HG03457 (cell line): ENCODE data around the gene GRIN2A.

Experiments used
- ATAC-seq: cut with Tn5 transposase; IDR thresholded peaks from one replicate; pipeline ENCODE4 v1.9.1; 2021; ENCODE audit warnings: moderate number of reproducible peaks; ENCODE audit not compliant: unreplicated experiment

The GRIN2A gene

GRCh38 chr16:10090816-10091215 lies 91.4 kb downstream of the GRIN2A start:
- no peak for ATAC-seq

- no peak for ATAC-seq
Measured at GRCh38 chr16:10088380-10088793, 93.8 kb downstream of the GRIN2A start.

DNA sequence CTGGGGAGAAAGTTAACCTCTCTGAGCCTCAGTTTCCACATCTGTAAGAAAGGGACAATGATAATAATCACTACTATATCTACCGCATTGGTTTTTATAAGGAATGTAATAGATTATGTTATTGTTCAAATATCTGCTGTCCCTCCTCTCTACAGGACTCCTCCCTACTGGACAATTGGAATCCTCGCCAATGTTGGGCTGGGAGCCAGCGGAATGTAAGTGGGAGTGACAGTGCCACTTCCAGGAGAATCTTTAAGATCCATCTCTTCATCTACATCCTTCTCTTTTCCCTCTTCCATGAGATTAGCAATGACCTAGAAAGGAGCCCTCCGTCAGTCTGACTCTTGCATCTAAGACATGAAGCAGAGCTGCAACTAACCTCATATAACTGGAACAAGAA lies 95.1 kb downstream of the GRIN2A start:
- no peak for ATAC-seq

DNA sequence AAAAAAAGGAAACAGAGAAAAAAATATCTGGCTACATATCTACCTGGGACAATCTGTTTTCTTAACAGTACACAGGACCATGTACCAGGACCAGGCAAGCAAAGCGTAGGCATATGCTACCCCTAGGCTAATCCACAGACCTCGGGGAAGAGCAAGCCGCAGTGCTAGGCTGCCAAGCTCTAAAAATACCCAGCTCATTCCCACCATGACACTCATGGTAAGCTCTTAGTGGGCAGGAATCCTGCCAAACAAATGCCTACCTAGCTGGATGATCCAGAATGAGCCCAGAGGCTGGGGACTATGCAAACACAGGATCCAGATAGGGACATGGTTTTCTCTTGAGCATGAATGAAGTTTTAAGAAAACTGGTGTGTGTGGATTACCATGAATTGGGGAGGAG lies 95.6 kb downstream of the GRIN2A start:
- ATAC-seq, result no peak

GRCh38 chr16:10085078-10085798 lies 97.0 kb downstream of the GRIN2A start:
- ATAC-seq, result no peak

- no peak for ATAC-seq
Measured at GRCh38 chr16:10083301-10083700, 98.9 kb downstream of the GRIN2A start.

GRCh38 chr16:10081201-10081940 lies 100.9 kb downstream of the GRIN2A start:
- no peak for ATAC-seq

DNA sequence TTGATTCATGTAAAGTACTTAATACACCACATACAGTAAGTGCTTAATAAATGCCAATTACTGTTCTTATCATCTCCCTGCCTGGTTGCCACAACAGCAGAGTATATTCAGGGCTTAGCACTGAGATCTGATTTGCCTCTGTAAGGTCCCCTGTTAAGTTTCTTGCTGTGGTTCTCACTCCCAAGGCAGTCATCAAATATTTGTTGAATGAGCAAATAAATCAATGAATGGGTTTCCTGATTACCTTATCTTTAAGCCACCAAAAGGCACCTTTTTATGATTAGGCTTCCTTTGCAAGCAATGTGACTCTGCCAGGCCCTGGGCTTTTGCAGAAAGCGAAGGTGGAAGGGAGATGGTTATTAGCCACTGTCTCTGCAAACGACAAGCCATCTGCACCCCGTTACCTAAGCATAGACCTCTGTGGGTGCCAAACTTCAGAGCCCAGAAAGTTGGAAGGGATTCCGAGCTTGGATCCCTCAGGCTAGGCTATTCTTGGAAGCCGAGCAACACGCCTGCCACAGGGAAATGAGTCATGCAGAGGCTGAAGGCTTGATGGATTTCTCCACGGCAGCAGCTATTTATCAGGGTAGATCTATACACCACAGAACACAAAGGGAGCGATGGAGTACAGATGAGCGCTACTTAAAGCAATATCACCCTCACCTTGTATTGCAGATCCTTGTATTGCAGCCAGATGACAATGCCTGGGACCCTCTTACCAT lies 102.0 kb downstream of the GRIN2A start:
- ATAC-seq, result no peak

- no peak for ATAC-seq
Measured at GRCh38 chr16:10078541-10078949, 103.7 kb downstream of the GRIN2A start.

- no peak for ATAC-seq
Measured at GRCh38 chr16:10077861-10078260, 104.4 kb downstream of the GRIN2A start.

- no peak for ATAC-seq
Measured at GRCh38 chr16:10076037-10076436, 106.2 kb downstream of the GRIN2A start.

DNA sequence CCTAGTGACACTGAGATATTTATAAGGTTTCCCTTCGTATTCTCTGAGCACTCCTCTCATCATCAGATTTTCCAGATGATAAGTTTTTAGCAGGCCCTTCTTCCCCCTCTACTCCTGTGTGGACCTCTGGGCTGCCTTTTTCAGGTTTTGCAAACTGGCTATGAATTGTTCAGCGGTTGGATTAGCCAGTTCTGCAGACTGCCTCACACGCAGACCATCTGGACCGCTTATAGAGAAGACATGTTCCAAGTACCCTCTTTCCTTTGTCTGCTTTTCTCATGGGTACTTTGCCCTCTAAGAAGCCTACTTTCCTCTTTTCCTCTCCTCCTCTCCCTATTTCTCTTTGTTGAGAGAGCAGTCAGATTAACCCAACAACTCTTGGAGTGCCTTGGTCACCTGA lies 111.6 kb downstream of the GRIN2A start:
- ATAC-seq, result no peak

DNA sequence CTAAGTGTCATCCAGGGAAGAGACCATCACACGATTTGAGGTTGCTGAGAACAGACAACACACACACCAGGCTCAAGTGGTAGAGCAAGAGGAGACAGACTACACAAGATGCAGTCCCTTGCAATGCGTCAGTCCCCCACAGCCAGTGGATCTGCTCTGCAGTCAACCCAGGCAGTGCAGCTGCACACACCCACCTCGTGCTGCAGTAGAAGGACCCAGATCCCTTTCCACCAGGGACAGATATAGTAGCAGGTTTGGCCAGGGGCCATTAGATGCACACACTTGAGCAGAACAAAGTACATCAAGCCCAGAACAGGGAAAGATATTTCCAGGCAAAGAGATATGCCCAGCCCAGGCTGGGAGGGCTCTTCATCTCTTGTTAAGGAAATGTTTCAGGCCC lies 112.9 kb downstream of the GRIN2A start:
- ATAC-seq, result no peak

DNA sequence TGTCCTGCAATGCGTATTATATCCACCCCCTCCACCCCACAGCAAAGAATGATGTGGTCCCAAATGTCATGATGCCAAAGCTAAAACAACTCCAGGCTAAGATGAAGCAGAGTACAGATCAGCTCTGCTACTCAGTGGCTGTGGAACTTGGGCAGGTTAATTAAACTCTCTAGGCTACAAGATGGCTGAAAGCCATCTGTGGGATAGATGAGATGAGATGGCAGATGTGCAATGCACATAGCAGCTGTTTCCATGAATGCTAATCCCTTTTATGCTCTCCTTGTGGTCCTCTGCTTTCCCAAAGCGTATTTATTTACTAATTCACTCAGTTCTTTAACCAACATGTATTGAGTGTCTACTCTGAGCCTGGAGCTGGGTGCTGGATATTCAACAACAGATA lies 114.4 kb downstream of the GRIN2A start:
- ATAC-seq, result no peak

- ATAC-seq, result no peak
Measured at GRCh38 chr16:10067406-10067805, 114.8 kb downstream of the GRIN2A start.

GRCh38 chr16:10065019-10065418 lies 117.2 kb downstream of the GRIN2A start:
- ATAC-seq, result no peak

GRCh38 chr16:10048850-10049249 lies 133.4 kb downstream of the GRIN2A start:
- ATAC-seq, result no peak

- ATAC-seq, result no peak
Measured at GRCh38 chr16:10045947-10046346, 136.3 kb downstream of the GRIN2A start.

- no peak for ATAC-seq
Measured at GRCh38 chr16:10045291-10045775, 136.9 kb downstream of the GRIN2A start.

DNA sequence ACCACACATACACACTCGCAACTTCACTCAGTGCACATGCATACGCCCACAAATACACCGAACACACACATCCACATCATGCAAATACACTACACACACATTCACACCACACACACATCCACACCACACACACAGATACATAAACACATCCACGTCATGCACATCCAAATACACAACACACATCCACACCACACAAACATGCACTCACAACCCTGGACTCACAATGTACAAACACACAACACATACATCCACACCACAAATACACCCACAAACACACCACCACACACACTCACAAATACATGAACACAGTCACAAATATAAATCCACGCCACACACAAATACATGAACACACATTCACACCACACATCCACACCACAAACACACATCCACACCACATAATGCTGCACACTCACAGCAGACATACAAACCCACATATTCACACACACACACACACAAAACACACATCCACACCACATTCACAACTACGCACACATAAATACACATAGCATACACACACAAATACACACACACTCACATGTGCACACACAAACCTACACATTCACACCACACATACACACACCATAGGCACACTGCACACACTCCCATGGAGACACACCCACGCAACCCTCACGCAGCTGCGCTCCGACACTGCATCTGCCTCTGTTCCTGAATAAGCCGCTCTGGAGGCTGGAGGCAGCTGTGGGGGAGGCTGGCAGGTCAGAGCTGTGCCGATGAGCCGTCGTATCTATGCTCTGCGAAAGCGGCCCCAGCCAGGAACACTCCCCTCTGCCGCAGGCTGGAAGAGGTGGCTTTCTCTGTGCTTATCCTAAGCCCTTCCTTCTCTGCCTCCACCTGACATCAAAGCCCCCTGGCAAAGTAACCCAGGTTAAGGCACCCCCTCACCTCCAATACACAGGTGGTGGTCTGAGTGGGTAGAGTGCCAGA lies 141.8 kb downstream of the GRIN2A start:
- ATAC-seq, result no peak
